ENCODE results near the gene HARBI1. TPM values are rescaled to one million over a fixed set of nuclear protein-coding genes. Genes with fewer than 3 reads are reported as not detected.

The HARBI1 gene
- total RNA-seq = 4.3 and 4.5 TPM in 2 replicates

GRCh38 chr11:46617134-46617971 is at the start of gene HARBI1, which contains the start of gene ATG13:
Gene HARBI1 (minus strand): TSS chr11:46617227. CDS start chr11:46616237, 990 bp downstream.
Gene ATG13 (plus strand): TSS chr11:46617553. CDS start chr11:46644292, 26,739 bp downstream.
- Mint-ChIP-seq H3K27me3 (no peaks in the 10 kb centered on the region), H3K36me3 (ENCODE audit: low read depth) (peaks cover 13% of the 10 kb centered on the region)

GRCh38 chr11:46666516-46666915 is 49.5 kb upstream of the HARBI1 start:
- H3K4me1 Mint-ChIP-seq = peaks cover 18% of the 10 kb centered on the region
- no peak overlapping the region for H3K27ac Mint-ChIP-seq
- no peak overlapping the region for H3K4me3 Mint-ChIP-seq
- intact Hi-C loops (cut with micrococcal nuclease) = no loop called here
- no peak for DNase-seq
- no peaks in the 10 kb centered on the region for H3K27me3 Mint-ChIP-seq
- peaks cover 52% of the 10 kb centered on the region for H3K36me3 Mint-ChIP-seq (ENCODE audit: low read depth)
- H3K9me3 Mint-ChIP-seq = no peaks in the 10 kb centered on the region

More at GRCh38 chr11:46617134-46617971, at the start of gene HARBI1, which contains the start of gene ATG13:
- Mint-ChIP-seq H3K4me3 (peak within 1 kb of the TSS; percentile 93), H3K4me1 (peaks cover 33% of the 10 kb centered on the region), H3K9me3 (no peaks in the 10 kb centered on the region), H3K27ac (peak within 1 kb of the TSS; percentile 100)
- intact Hi-C loops (cut with micrococcal nuclease) = loop anchor here (1.0 to 5.0 kb wide), 6 partner anchors 23 to 319 kb away; partner anchors contain the start of genes AMBRA1, ARHGAP1 and CSTPP1
- DNase-seq = peak; percentile 98

GRCh38 chr11:46665356-46665755 is 48.3 kb upstream of the HARBI1 start:
- no peaks in the 10 kb centered on the region for H3K27me3 Mint-ChIP-seq
- no peak overlapping the region for H3K4me3 Mint-ChIP-seq
- no peak for DNase-seq
- H3K9me3 Mint-ChIP-seq = no peaks in the 10 kb centered on the region
- peaks cover 47% of the 10 kb centered on the region for H3K36me3 Mint-ChIP-seq (ENCODE audit: low read depth)
- no peak overlapping the region for H3K27ac Mint-ChIP-seq
- intact Hi-C loops (cut with micrococcal nuclease) = no loop called here
- peaks cover 10% of the 10 kb centered on the region for H3K4me1 Mint-ChIP-seq

- Mint-ChIP-seq H3K4me3 (no peak overlapping the region), H3K27me3 (no peaks in the 10 kb centered on the region), H3K27ac (no peak overlapping the region), H3K9me3 (no peaks in the 10 kb centered on the region), H3K4me1 (peaks cover 4% of the 10 kb centered on the region), H3K36me3 (ENCODE audit: low read depth) (peaks cover 46% of the 10 kb centered on the region)
- intact Hi-C loops (cut with micrococcal nuclease) = no loop called here
- DNase-seq = no peak
Observed at GRCh38 chr11:46664612-46665011, 47.6 kb upstream of the HARBI1 start.

- H3K27ac Mint-ChIP-seq = no peak overlapping the region
- H3K36me3 Mint-ChIP-seq (ENCODE audit: low read depth) = peaks cover 46% of the 10 kb centered on the region
- H3K4me3 Mint-ChIP-seq = no peak overlapping the region
- H3K27me3 Mint-ChIP-seq = no peaks in the 10 kb centered on the region
- DNase-seq = no peak
- no peaks in the 10 kb centered on the region for H3K9me3 Mint-ChIP-seq
- intact Hi-C loops (cut with micrococcal nuclease) = no loop called here
- no peaks in the 10 kb centered on the region for H3K4me1 Mint-ChIP-seq
Observed at GRCh38 chr11:46663277-46663940, 46.4 kb upstream of the HARBI1 start.

GRCh38 chr11:46662366-46662765 is 45.3 kb upstream of the HARBI1 start:
- intact Hi-C loops (cut with micrococcal nuclease) = no loop called here
- Mint-ChIP-seq H3K27ac (no peak overlapping the region), H3K36me3 (ENCODE audit: low read depth) (peaks cover 53% of the 10 kb centered on the region)

GRCh38 chr11:46661836-46662235 is 44.8 kb upstream of the HARBI1 start:
- H3K9me3 Mint-ChIP-seq = no peaks in the 10 kb centered on the region
- H3K36me3 Mint-ChIP-seq (ENCODE audit: low read depth) = peaks cover 53% of the 10 kb centered on the region
- H3K27me3 Mint-ChIP-seq = no peaks in the 10 kb centered on the region
- H3K27ac Mint-ChIP-seq = no peak overlapping the region
- no peak for DNase-seq
- intact Hi-C loops (cut with micrococcal nuclease) = no loop called here
- H3K4me1 Mint-ChIP-seq = no peaks in the 10 kb centered on the region
- H3K4me3 Mint-ChIP-seq = no peak overlapping the region

More at GRCh38 chr11:46662366-46662765, 45.3 kb upstream of the HARBI1 start:
- DNase-seq = no peak
- no peaks in the 10 kb centered on the region for H3K9me3 Mint-ChIP-seq
- H3K27me3 Mint-ChIP-seq = no peaks in the 10 kb centered on the region
- no peaks in the 10 kb centered on the region for H3K4me1 Mint-ChIP-seq
- no peak overlapping the region for H3K4me3 Mint-ChIP-seq

GRCh38 chr11:46659908-46660307 is 42.9 kb upstream of the HARBI1 start:
- intact Hi-C loops (cut with micrococcal nuclease) = no loop called here
- no peaks in the 10 kb centered on the region for H3K4me1 Mint-ChIP-seq
- peaks cover 47% of the 10 kb centered on the region for H3K36me3 Mint-ChIP-seq (ENCODE audit: low read depth)
- no peaks in the 10 kb centered on the region for H3K9me3 Mint-ChIP-seq
- DNase-seq = no peak
- H3K27me3 Mint-ChIP-seq = no peaks in the 10 kb centered on the region
- H3K4me3 Mint-ChIP-seq = no peak overlapping the region
- H3K27ac Mint-ChIP-seq = no peak overlapping the region

GRCh38 chr11:46658259-46658658 is 41.2 kb upstream of the HARBI1 start:
- Mint-ChIP-seq H3K9me3 (no peaks in the 10 kb centered on the region), H3K36me3 (ENCODE audit: low read depth) (peaks cover 42% of the 10 kb centered on the region), H3K27ac (no peak overlapping the region), H3K4me3 (no peak overlapping the region), H3K4me1 (no peaks in the 10 kb centered on the region), H3K27me3 (no peaks in the 10 kb centered on the region)
- intact Hi-C loops (cut with micrococcal nuclease) = no loop called here
- DNase-seq = no peak

- no peak overlapping the region for H3K27ac Mint-ChIP-seq
- H3K36me3 Mint-ChIP-seq (ENCODE audit: low read depth) = peaks cover 36% of the 10 kb centered on the region
- H3K9me3 Mint-ChIP-seq = no peaks in the 10 kb centered on the region
- no peak overlapping the region for H3K4me3 Mint-ChIP-seq
- no peaks in the 10 kb centered on the region for H3K4me1 Mint-ChIP-seq
- no peaks in the 10 kb centered on the region for H3K27me3 Mint-ChIP-seq
- no peak for DNase-seq
- intact Hi-C loops (cut with micrococcal nuclease) = no loop called here
Observed at GRCh38 chr11:46657186-46657585, 40.2 kb upstream of the HARBI1 start.

GRCh38 chr11:46655631-46656030 is 38.6 kb upstream of the HARBI1 start:
- no peak for DNase-seq
- H3K27ac Mint-ChIP-seq = no peak overlapping the region
- intact Hi-C loops (cut with micrococcal nuclease) = no loop called here
- no peak overlapping the region for H3K4me3 Mint-ChIP-seq
- H3K36me3 Mint-ChIP-seq (ENCODE audit: low read depth) = peaks cover 41% of the 10 kb centered on the region
- no peaks in the 10 kb centered on the region for H3K9me3 Mint-ChIP-seq
- no peaks in the 10 kb centered on the region for H3K4me1 Mint-ChIP-seq
- no peaks in the 10 kb centered on the region for H3K27me3 Mint-ChIP-seq

- Mint-ChIP-seq H3K4me3 (no peak overlapping the region), H3K4me1 (no peaks in the 10 kb centered on the region), H3K27ac (no peak overlapping the region), H3K9me3 (no peaks in the 10 kb centered on the region), H3K27me3 (no peaks in the 10 kb centered on the region), H3K36me3 (ENCODE audit: low read depth) (peaks cover 26% of the 10 kb centered on the region)
- intact Hi-C loops (cut with micrococcal nuclease) = no loop called here
- DNase-seq = no peak
Observed at GRCh38 chr11:46649180-46649738, 32.2 kb upstream of the HARBI1 start.

GRCh38 chr11:46643986-46644385 is 27.0 kb upstream of the HARBI1 start:
- H3K27ac Mint-ChIP-seq = no peak overlapping the region
- intact Hi-C loops (cut with micrococcal nuclease) = no loop called here
- H3K27me3 Mint-ChIP-seq = no peaks in the 10 kb centered on the region
- DNase-seq = no peak
- no peak overlapping the region for H3K4me3 Mint-ChIP-seq
- H3K4me1 Mint-ChIP-seq = peaks cover 5% of the 10 kb centered on the region
- H3K9me3 Mint-ChIP-seq = peaks cover 5% of the 10 kb centered on the region
- peaks cover 38% of the 10 kb centered on the region for H3K36me3 Mint-ChIP-seq (ENCODE audit: low read depth)

- no peak for DNase-seq
- Mint-ChIP-seq H3K36me3 (ENCODE audit: low read depth) (peaks cover 39% of the 10 kb centered on the region), H3K27me3 (no peaks in the 10 kb centered on the region), H3K27ac (no peak overlapping the region), H3K4me1 (peaks cover 5% of the 10 kb centered on the region), H3K4me3 (no peak overlapping the region), H3K9me3 (peaks cover 5% of the 10 kb centered on the region)
- intact Hi-C loops (cut with micrococcal nuclease) = no loop called here
Observed at GRCh38 chr11:46643531-46643930, 26.5 kb upstream of the HARBI1 start.
